ENCODE measurements around the gene SPATA6L.

SPATA6L gene

DNA sequence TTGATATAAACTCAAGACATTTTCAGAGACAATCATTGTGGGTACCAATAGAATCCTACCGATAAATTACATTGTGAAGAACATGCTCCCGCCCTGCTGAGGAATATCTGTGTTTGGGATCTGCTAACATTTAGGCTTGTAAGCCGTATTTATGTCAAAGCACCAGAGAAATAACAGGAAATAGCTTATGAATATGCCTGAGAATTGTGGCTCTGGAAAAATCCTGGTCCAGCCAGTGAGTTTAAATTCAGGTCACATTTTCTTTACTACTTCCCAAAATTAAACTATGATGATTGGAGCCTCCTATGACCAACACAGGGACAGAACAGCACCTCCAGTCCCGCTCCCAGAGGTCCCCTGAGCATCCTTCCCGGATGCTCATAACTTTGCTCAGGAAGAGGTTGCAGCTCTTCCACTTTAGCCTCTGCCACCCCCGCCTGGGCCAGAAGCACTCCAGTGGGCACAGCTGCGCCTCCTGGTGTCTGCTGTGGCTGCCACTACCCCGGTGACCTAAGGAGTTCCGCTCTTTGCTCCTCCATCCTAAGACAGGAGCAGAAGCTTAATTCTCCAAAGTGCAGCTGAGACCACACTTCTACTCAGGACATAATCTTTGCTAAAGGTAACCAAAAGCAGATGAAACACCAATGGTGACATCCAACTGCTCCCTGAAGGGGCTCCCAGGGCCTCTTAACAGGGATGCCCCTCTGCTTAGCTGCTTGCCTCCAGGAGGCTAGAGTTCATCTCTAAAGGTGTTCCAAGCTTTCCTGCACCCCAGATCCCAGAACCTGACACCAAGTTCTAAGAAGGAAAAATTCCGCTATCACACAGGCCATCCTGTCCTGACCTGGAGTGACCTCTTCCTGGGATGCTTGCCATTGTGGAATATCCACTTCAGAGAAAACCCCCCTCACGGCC lies 117.2 kb downstream of the SPATA6L start:
- DNase-seq (ENCODE audit: low read depth): no peak

Data from CMK (cell line).